ENCODE measurements around the gene SUPT3H.

- TF ChIP-seq GATA2 (IDR thresholded peaks at IDR 0.05; ENCODE audit: low read depth, low read length): no peak
- TF ChIP-seq GATA3 (IDR thresholded peaks at IDR 0.05; ENCODE audit: low read depth, low read length): no peak
Measured at GRCh38 chr6:45300736-45301135, 77.0 kb downstream of the SUPT3H start.
